ENCODE measurements around the gene ICAM1. TPM values are rescaled to one million over a fixed set of nuclear protein-coding genes. Genes with fewer than 3 reads are reported as not detected.

Gene ICAM1
- total RNA-seq, 1 experiment from 2014 or later, result 5.1 TPM

GRCh38 chr19:10318807-10319682 lies 48.1 kb downstream of the ICAM1 start:
- H3K36me3 ChIP-seq (ENCODE audit: insufficient read depth, low read length), result peaks cover 6% of the 10 kb centered on the region
- no peak for DNase-seq

DNA sequence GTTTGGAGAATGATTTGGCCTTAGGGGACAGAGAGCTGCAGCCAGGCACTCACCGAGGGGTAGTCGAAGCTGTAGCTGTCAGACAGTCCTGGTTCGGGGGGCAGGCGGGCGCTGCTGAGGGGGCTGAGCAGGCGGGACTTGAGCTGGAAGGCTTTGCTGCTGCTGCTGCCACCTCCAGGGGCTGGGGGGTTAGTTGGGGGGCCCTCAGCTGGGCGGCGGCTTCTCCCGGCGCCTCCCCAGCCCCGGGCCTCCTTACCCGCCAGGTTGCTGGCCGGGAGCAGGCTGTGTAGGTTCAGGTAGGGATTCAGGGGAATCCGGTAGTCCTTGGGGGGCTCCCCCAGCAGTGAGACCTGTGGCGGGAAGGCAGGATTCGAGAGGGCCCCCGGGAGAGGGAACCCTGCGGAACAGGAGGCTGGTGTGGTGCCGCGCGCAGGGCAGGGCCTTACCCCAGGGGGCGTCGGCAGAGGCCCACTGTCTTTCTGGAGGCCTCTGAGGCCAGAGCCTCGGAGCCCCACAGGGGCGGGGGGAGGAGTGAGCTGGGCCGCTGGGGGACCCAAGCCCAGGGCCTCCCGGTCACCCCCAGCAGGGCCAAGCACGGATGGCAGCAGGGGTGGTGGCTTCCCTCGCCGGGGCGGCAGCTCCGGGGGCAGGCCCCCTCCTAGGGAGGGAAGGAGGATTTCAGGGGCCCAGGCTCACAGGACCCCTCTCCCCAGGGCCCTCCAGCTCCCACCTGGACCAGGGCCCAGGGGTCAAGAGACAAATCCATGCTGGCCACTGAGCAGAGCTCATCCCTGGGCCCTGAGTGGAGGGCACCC lies 49.9 kb downstream of the ICAM1 start:
- no peak overlapping the region for H3K9ac ChIP-seq (ENCODE audit: low read length)
- H3K4me2 ChIP-seq (ENCODE audit: low read depth, low read length, poor library complexity, severe bottlenecking), result no peak overlapping the region
- no peak for DNase-seq
- H3K27me3 ChIP-seq (ENCODE audit: low read length), result no peaks in the 10 kb centered on the region
- no peak overlapping the region for H3K4me3 ChIP-seq (ENCODE audit: low read length)
- H3K4me1 ChIP-seq (ENCODE audit: low read length), result peaks cover 6% of the 10 kb centered on the region
- H3K27ac ChIP-seq (ENCODE audit: low read length), result no peak overlapping the region
- no peaks in the 10 kb centered on the region for H4K20me1 ChIP-seq (ENCODE audit: insufficient read depth, low read depth, low read length)
- no peaks in the 10 kb centered on the region for H3K79me2 ChIP-seq (ENCODE audit: low read length)
- H3K9me2 ChIP-seq (replicated peaks; ENCODE audit: insufficient read depth, low read length), result no peaks in the 10 kb centered on the region
- H3K9me3 ChIP-seq (ENCODE audit: low read length), result no peaks in the 10 kb centered on the region
- no peak overlapping the region for H2AFZ ChIP-seq (ENCODE audit: low read length)
- peaks cover 6% of the 10 kb centered on the region for H3K36me3 ChIP-seq (ENCODE audit: insufficient read depth, low read length)

More at GRCh38 chr19:10318807-10319682, 48.1 kb downstream of the ICAM1 start:
- H3K4me3 ChIP-seq (ENCODE audit: low read length), result no peak overlapping the region
- H3K4me1 ChIP-seq (ENCODE audit: low read length), result peaks cover 16% of the 10 kb centered on the region
- H3K9me2 ChIP-seq (replicated peaks; ENCODE audit: insufficient read depth, low read length), result no peaks in the 10 kb centered on the region
- no peaks in the 10 kb centered on the region for H4K20me1 ChIP-seq (ENCODE audit: insufficient read depth, low read depth, low read length)
- no peaks in the 10 kb centered on the region for H3K27me3 ChIP-seq (ENCODE audit: low read length)
- H3K79me2 ChIP-seq (ENCODE audit: low read length), result peaks cover 12% of the 10 kb centered on the region
- H3K9me3 ChIP-seq (ENCODE audit: low read length), result no peaks in the 10 kb centered on the region
- H2AFZ ChIP-seq (ENCODE audit: low read length), result no peak overlapping the region
- H3K27ac ChIP-seq (ENCODE audit: low read length), result no peak overlapping the region
- no peak overlapping the region for H3K9ac ChIP-seq (ENCODE audit: low read length)
- no peak overlapping the region for H3K4me2 ChIP-seq (ENCODE audit: low read depth, low read length, poor library complexity, severe bottlenecking)

DNA sequence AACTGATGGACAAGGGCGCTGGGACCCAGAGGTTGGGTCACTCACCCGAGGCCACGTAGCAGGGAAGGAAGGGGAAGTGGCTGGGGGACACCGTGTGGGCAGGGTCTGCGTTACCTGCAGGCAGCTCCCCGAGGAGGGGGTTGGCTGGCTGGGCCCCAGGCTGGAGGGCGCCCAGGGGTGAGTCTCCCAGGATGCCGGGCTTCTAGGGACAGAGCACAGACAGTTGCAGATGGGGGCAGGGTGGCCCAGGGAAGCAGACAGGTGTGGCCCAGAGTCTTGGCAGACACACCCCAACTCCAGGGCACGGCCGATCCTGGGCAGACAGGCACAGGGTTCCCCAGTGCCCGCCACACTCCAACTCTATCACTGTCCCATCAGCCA lies 50.5 kb downstream of the ICAM1 start:
- no peak overlapping the region for H3K4me3 ChIP-seq (ENCODE audit: low read length)
- no peaks in the 10 kb centered on the region for H3K9me2 ChIP-seq (replicated peaks; ENCODE audit: insufficient read depth, low read length)
- no peaks in the 10 kb centered on the region for H3K79me2 ChIP-seq (ENCODE audit: low read length)
- H3K27me3 ChIP-seq (ENCODE audit: low read length), result no peaks in the 10 kb centered on the region
- H3K4me2 ChIP-seq (ENCODE audit: low read depth, low read length, poor library complexity, severe bottlenecking), result no peak overlapping the region
- DNase-seq, result no peak
- H3K27ac ChIP-seq (ENCODE audit: low read length), result no peak overlapping the region
- H3K9me3 ChIP-seq (ENCODE audit: low read length), result no peaks in the 10 kb centered on the region
- H4K20me1 ChIP-seq (ENCODE audit: insufficient read depth, low read depth, low read length), result no peaks in the 10 kb centered on the region
- peaks cover 6% of the 10 kb centered on the region for H3K36me3 ChIP-seq (ENCODE audit: insufficient read depth, low read length)
- H2AFZ ChIP-seq (ENCODE audit: low read length), result no peak overlapping the region
- H3K9ac ChIP-seq (ENCODE audit: low read length), result no peak overlapping the region
- peaks cover under 1% of the 10 kb centered on the region for H3K4me1 ChIP-seq (ENCODE audit: low read length)

DNA sequence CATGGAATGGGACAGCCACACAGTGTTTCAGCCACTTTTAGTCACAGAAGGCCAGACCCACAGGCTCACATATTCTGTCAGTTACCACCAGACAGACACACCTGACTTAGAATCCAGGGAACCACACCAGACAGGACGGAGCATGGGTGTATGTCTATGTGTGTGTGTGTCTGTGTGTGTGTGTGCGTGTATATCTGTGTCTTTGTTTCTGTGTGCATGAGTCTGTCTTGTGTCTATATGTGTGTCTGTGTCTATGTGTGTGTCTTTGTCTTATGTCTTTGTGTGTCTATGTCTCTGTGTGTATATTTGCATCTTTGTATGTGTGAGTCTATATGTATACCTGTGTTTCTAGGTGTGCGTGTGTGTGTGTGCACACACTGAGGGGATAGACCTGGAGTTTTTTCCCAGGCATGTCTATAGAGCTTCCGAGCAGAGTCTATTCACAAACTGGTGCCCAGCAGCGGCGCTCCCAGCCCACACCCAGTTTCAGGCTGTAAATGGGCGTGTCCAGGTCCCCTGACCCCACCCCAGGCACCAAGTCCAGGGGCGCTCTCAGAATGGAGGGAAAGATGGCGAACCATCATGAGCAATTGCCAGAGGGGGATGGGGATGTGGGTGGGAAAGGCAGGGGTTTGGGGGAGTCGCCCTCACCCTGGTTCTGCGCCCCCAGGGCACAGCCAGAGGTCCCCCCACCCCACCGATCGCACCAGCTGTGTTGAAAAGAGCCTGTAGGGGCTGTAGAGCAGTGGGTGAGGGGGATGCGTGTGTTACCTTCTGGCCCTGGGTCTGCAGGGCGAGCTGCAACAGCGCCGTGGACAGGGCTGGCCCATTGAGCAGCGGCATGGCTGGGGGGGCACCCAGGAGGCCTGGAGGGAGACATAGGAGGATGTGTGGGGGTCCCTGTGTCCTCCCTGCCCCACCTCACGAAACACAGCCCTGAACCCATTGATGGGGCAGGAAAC lies 51.2 kb downstream of the ICAM1 start:
- no peaks in the 10 kb centered on the region for H3K4me1 ChIP-seq (ENCODE audit: low read length)
- H3K9ac ChIP-seq (ENCODE audit: low read length), result no peak overlapping the region
- H3K27me3 ChIP-seq (ENCODE audit: low read length), result no peaks in the 10 kb centered on the region
- no peaks in the 10 kb centered on the region for H3K9me2 ChIP-seq (replicated peaks; ENCODE audit: insufficient read depth, low read length)
- H3K79me2 ChIP-seq (ENCODE audit: low read length), result no peaks in the 10 kb centered on the region
- no peak overlapping the region for H3K27ac ChIP-seq (ENCODE audit: low read length)
- no peaks in the 10 kb centered on the region for H3K9me3 ChIP-seq (ENCODE audit: low read length)
- no peaks in the 10 kb centered on the region for H4K20me1 ChIP-seq (ENCODE audit: insufficient read depth, low read depth, low read length)
- H2AFZ ChIP-seq (ENCODE audit: low read length), result no peak overlapping the region
- H3K36me3 ChIP-seq (ENCODE audit: insufficient read depth, low read length), result peaks cover 3% of the 10 kb centered on the region; the same call in 1 of the 2 replicates
- no peak for DNase-seq
- H3K4me3 ChIP-seq (ENCODE audit: low read length), result no peak overlapping the region
- H3K4me2 ChIP-seq (ENCODE audit: low read depth, low read length, poor library complexity, severe bottlenecking), result no peak overlapping the region

DNA sequence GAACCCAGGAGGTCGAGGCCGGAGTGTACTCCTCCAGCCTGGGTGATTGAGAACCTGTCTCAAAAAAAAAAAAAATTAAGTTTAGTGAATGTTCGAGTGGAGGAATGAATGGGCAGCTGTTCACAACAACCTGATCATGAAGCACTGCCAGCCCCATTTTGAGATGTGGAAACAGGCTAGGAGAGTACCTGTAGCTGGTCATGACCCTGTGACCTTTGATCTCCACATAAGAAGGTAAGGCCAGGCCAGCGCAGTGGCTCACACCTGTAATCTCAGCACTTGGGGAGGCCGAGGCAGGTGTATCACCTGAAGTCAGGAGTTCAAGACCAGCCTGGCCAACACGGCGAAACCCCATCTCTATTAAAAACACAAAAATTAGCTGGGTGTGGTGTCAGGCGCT lies 54.8 kb downstream of the ICAM1 start:
- no peak overlapping the region for H3K9ac ChIP-seq (ENCODE audit: low read length)
- 0 out of 2 replicates have a peak, but pooled peaks cover 7% of the 10 kb centered on the region for H4K20me1 ChIP-seq (ENCODE audit: insufficient read depth, low read depth, low read length)
- H3K4me1 ChIP-seq (ENCODE audit: low read length), result no peaks in the 10 kb centered on the region
- H2AFZ ChIP-seq (ENCODE audit: low read length), result no peak overlapping the region
- no peak overlapping the region for H3K27ac ChIP-seq (ENCODE audit: low read length)
- H3K79me2 ChIP-seq (ENCODE audit: low read length), result peaks cover 7% of the 10 kb centered on the region; the same call in 1 of the 2 replicates
- H3K9me3 ChIP-seq (ENCODE audit: low read length), result no peaks in the 10 kb centered on the region
- H3K9me2 ChIP-seq (replicated peaks; ENCODE audit: insufficient read depth, low read length), result no peaks in the 10 kb centered on the region
- no peak for DNase-seq
- H3K4me2 ChIP-seq (ENCODE audit: low read depth, low read length, poor library complexity, severe bottlenecking), result no peak overlapping the region
- peaks cover 13% of the 10 kb centered on the region for H3K36me3 ChIP-seq (ENCODE audit: insufficient read depth, low read length)
- no peak overlapping the region for H3K4me3 ChIP-seq (ENCODE audit: low read length)
- no peaks in the 10 kb centered on the region for H3K27me3 ChIP-seq (ENCODE audit: low read length)

- Histone ChIP-seq H3K36me3 (ENCODE audit: insufficient read depth, low read length) (peaks cover 13% of the 10 kb centered on the region), H3K4me3 (ENCODE audit: low read length) (no peak overlapping the region), H3K27me3 (ENCODE audit: low read length) (no peaks in the 10 kb centered on the region), H3K4me2 (ENCODE audit: low read depth, low read length, poor library complexity, severe bottlenecking) (no peak overlapping the region), H2AFZ (ENCODE audit: low read length) (no peak overlapping the region), H3K9me2 (replicated peaks; ENCODE audit: insufficient read depth, low read length) (no peaks in the 10 kb centered on the region), H3K9me3 (ENCODE audit: low read length) (no peaks in the 10 kb centered on the region), H3K79me2 (ENCODE audit: low read length) (peaks cover 23% of the 10 kb centered on the region), H4K20me1 (ENCODE audit: insufficient read depth, low read depth, low read length) (peaks cover 7% of the 10 kb centered on the region; the same call in 1 of the 2 replicates), H3K27ac (ENCODE audit: low read length) (no peak overlapping the region), H3K4me1 (ENCODE audit: low read length) (peaks cover 9% of the 10 kb centered on the region), H3K9ac (ENCODE audit: low read length) (no peak overlapping the region)
- DNase-seq, result no peak
These were observed 56.9 kb downstream of the ICAM1 start for GRCh38 chr19:10327793-10328192.

DNA sequence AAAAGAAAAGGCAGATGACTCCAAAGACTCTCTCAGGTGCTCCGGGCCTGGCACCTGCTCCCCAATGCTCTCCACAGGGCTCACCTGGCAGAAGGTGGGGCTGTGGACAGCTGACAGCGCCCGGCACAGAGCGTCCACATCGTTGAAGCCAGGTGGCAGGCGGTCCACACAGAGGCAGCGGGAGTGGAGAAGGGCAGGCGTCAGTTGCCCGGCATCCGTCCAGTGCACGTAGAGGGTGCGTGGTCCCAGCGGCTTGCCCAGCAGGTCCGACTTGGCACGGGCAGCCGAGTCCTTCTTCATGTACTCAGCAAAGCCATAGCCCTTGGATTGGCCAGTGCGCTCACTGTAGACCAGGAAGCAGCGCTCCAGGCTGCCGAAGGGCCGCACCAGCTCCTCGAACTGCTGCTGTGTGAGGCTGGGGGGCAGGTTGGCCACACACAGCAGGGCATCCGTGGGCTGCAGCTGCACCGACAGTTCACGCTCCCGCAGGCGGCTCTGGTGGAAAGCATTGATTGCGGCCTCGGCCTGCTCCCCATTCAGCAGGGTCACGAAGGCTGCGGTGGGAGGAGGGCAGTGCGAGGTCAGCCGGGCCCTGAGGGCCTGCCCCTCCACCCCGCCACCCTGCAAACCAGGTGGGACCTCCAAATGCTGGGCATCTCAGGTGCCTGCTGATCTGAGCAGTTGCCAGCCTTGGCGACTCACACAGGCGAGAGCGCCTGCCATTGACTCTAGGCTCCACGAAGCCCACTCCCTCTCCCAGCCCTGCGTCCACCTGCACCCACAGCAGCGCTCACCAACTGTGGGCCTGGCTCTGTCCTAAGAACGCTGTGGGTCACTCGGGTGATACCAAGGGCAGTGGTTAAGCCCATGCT lies 57.9 kb downstream of the ICAM1 start:
- Histone ChIP-seq H3K79me2 (ENCODE audit: low read length) (peaks cover 28% of the 10 kb centered on the region), H2AFZ (ENCODE audit: low read length) (no peak overlapping the region), H3K36me3 (ENCODE audit: insufficient read depth, low read length) (peaks cover 13% of the 10 kb centered on the region)

More for the DNA sequence above, 57.9 kb downstream of the ICAM1 start:
- Histone ChIP-seq H3K4me3 (ENCODE audit: low read length) (no peak overlapping the region), H3K27ac (ENCODE audit: low read length) (no peak overlapping the region), H3K9me2 (replicated peaks; ENCODE audit: insufficient read depth, low read length) (no peaks in the 10 kb centered on the region), H3K27me3 (ENCODE audit: low read length) (no peaks in the 10 kb centered on the region), H3K9ac (ENCODE audit: low read length) (no peak overlapping the region), H3K4me2 (ENCODE audit: low read depth, low read length, poor library complexity, severe bottlenecking) (no peak overlapping the region), H3K9me3 (ENCODE audit: low read length) (no peaks in the 10 kb centered on the region), H4K20me1 (ENCODE audit: insufficient read depth, low read depth, low read length) (peaks cover 7% of the 10 kb centered on the region; the same call in 1 of the 2 replicates), H3K4me1 (ENCODE audit: low read length) (peaks cover 12% of the 10 kb centered on the region)
- no peak for DNase-seq
